SK-N-SH (cell line): ENCODE results near the gene SPRYD3. TPM values are rescaled to one million over a fixed set of nuclear protein-coding genes. Genes with fewer than 3 reads are reported as not detected.

Experiments used
- CTCF ChIA-PET: fragments of 300-600, 350-600 bp; formaldehyde crosslinking; extraction: SDS; loops from one replicate; lab custom pipeline; 2021; lab: Yijun Ruan, JAX
- POLR2A ChIA-PET: fragments of 350-600 bp; sonication (Branson Sonifier 250); formaldehyde crosslinking; extraction: SDS; loops from one replicate; lab custom pipeline; 2020; ENCODE audit warnings: antibody characterized with exemption, inconsistent platforms; lab: Yijun Ruan, JAX
- DNase-seq: peaks from one replicate; pipeline ENCODE4 v3.0.0; 2012
- H2AFZ ChIP-seq: fragments of 200-600 bp; sonication (generic); 2 replicates; pipeline ENCODE4 v1.8.1; 2016; ENCODE audit warnings: antibody characterized with exemption, mild to moderate bottlenecking, low read depth
- H3F3A ChIP-seq: fragments of 200-600 bp; sonication (generic); replicated peaks from 2 replicates; pipeline ENCODE3; 2016; ENCODE audit warnings: antibody characterized with exemption, mild to moderate bottlenecking; ENCODE audit not compliant: insufficient read depth
- H3K27ac ChIP-seq, 2 experiments: fragments of 200-500 bp in 1 of 2; fragments of 200-600 bp in 1 of 2; sonication (Bioruptor generic) in 1 of 2; sonication (generic), shearing (Covaris generic) in 1 of 2; 2 replicates each; pipeline versions ENCODE4 v1.5.1 to v1.6.1; 2014 to 2016; ENCODE audit warnings: low read depth in 2 of 2, inconsistent platforms in 1 of 2, low read length in 1 of 2, mild to moderate bottlenecking in 1 of 2, mixed read lengths in 1 of 2
- H3K27me3 ChIP-seq: fragments of 200-600 bp; sonication (generic), shearing (Covaris generic); 2 replicates; pipeline ENCODE4 v1.6.1; 2016; ENCODE audit warnings: mixed run types; ENCODE audit not compliant: insufficient read depth
- H3K36me3 ChIP-seq, 2 experiments: fragments of 200-500 bp in 1 of 2; fragments of 200-600 bp in 1 of 2; sonication (Bioruptor generic) in 1 of 2; sonication (generic) in 1 of 2; replicated peaks in 1 of 2; 2 replicates each; pipeline versions ENCODE3 to v1.5.1; 2014 to 2016; ENCODE audit warnings: low read length in 1 of 2, mild to moderate bottlenecking in 1 of 2; ENCODE audit not compliant: insufficient read depth in 2 of 2, control insufficient read depth in 1 of 2
- H3K4me1 ChIP-seq, 2 experiments: fragments of 200-500 bp in 1 of 2; fragments of 200-600 bp in 1 of 2; sonication (Bioruptor generic) in 1 of 2; sonication (generic), shearing (Covaris generic) in 1 of 2; 2 replicates each; pipeline versions ENCODE4 v1.5.1 to v1.6.1; 2014 to 2016; ENCODE audit warnings: low read depth in 1 of 2, low read length in 1 of 2, mixed run types in 1 of 2; ENCODE audit not compliant: insufficient read depth in 2 of 2, control insufficient read depth in 1 of 2
- H3K4me2 ChIP-seq: fragments of 200-600 bp; sonication (generic), shearing (Covaris generic); 2 replicates; pipeline ENCODE4 v1.6.1; 2017; ENCODE audit warnings: mixed run types
- H3K4me3 ChIP-seq, 2 experiments: fragments of 200-500 bp in 1 of 2; fragments of 200-600 bp in 1 of 2; sonication (Bioruptor generic) in 1 of 2; sonication (generic), shearing (Covaris generic) in 1 of 2; 2 replicates each; pipeline versions ENCODE4 v1.5.1 to v1.8.1; 2014 to 2016; ENCODE audit warnings: low read depth in 2 of 2, inconsistent platforms in 1 of 2, low read length in 1 of 2, mild to moderate bottlenecking in 1 of 2, mixed read lengths in 1 of 2, moderate library complexity in 1 of 2
- H3K79me2 ChIP-seq: fragments of 200-600 bp; sonication (generic); 2 replicates; pipeline ENCODE4 v1.8.1; 2017; ENCODE audit warnings: mild to moderate bottlenecking; ENCODE audit not compliant: insufficient read depth
- H3K9ac ChIP-seq: fragments of 200-600 bp; sonication (generic); 2 replicates; pipeline ENCODE4 v1.6.1; 2017; ENCODE audit warnings: mixed run types
- H3K9me2 ChIP-seq: fragments of 200-600 bp; sonication (generic); 2 replicates; pipeline ENCODE4 v1.6.1; 2017; ENCODE audit warnings: mixed run types
- H3K9me3 ChIP-seq: fragments of 200-600 bp; sonication (generic); 2 replicates; pipeline ENCODE4 v1.6.1; 2017; ENCODE audit warnings: mixed run types, mild to moderate bottlenecking, moderate library complexity
- H4K20me1 ChIP-seq: fragments of 200-600 bp; sonication (generic); 2 replicates; pipeline ENCODE4 v1.6.1; 2017; ENCODE audit warnings: mild to moderate bottlenecking, mixed run types; ENCODE audit not compliant: insufficient read depth
- CTCF ChIP-seq: fragments of 200-600 bp; sonication (generic); IDR thresholded peaks from 2 replicates; pipeline ENCODE4 v1.6.1; 2017; ENCODE audit warnings: antibody characterized with exemption, mild to moderate bottlenecking, moderate library complexity
- ELF1 ChIP-seq: IDR thresholded peaks from 2 replicates; pipeline ENCODE4 v1.4.0; 2012
- EP300 ChIP-seq, 2 experiments: IDR thresholded peaks; 2 replicates each; pipeline versions ENCODE4 v1.4.0 to v1.6.1; 2012; ENCODE audit warnings: borderline replicate concordance in 1 of 2, low read depth in 1 of 2, low read length in 1 of 2
- EZH2phosphoT487 ChIP-seq: fragments of 200-600 bp; sonication (generic); IDR thresholded peaks from 2 replicates; pipeline ENCODE4 v1.6.1; 2017; ENCODE audit warnings: low read depth, mixed run types, mild to moderate bottlenecking, antibody characterized with exemption, moderate library complexity, borderline replicate concordance
- FOXM1 ChIP-seq: IDR thresholded peaks from 2 replicates; pipeline ENCODE4 v1.4.0; 2012; ENCODE audit warnings: low read depth, mild to moderate bottlenecking
- IRF3 ChIP-seq: fragments of 150-350 bp; IDR thresholded peaks from 2 replicates; pipeline ENCODE4 v1.6.1; 2016; ENCODE audit warnings: mild to moderate bottlenecking, low read depth, low read length
- MXI1 ChIP-seq: IDR thresholded peaks from 2 replicates; pipeline ENCODE4 v1.6.1; 2012; ENCODE audit warnings: mild to moderate bottlenecking, low read depth, low read length, improper control_type of control experiment
- NRF1 ChIP-seq: IDR thresholded peaks from 2 replicates; pipeline ENCODE4 v1.6.1; 2012; ENCODE audit warnings: low read depth, mild to moderate bottlenecking, low read length
- PBX3 ChIP-seq: IDR thresholded peaks from 2 replicates; pipeline ENCODE4; 2012
- RAD21 ChIP-seq: IDR thresholded peaks from 2 replicates; pipeline ENCODE4 v1.6.1; 2012; ENCODE audit warnings: mild to moderate bottlenecking, low read length
- RFX5 ChIP-seq: IDR thresholded peaks from 2 replicates; pipeline ENCODE4 v1.6.1; 2012; ENCODE audit warnings: mild to moderate bottlenecking, improper control_type of control experiment, low read length
- RXRA ChIP-seq: IDR thresholded peaks from 2 replicates; pipeline ENCODE4 v1.4.0; 2012; ENCODE audit warnings: low read depth, mild to moderate bottlenecking, borderline replicate concordance
- SIN3A ChIP-seq: IDR thresholded peaks from 2 replicates; pipeline ENCODE4 v1.6.1; 2012; ENCODE audit warnings: low read depth, mild to moderate bottlenecking, low read length, moderate library complexity, borderline replicate concordance
- SMC3 ChIP-seq: IDR thresholded peaks from 2 replicates; pipeline ENCODE4 v1.6.1; 2012; ENCODE audit warnings: low read depth, low read length, improper control_type of control experiment
- TCF12 ChIP-seq: IDR thresholded peaks from 2 replicates; pipeline ENCODE4 v1.4.0; 2012
- USF2 ChIP-seq: fragments of 150-350 bp; IDR thresholded peaks from 2 replicates; pipeline ENCODE4 v1.6.1; 2017; ENCODE audit warnings: antibody characterized with exemption, low read length, low read depth, borderline replicate concordance
- YY1 ChIP-seq: IDR thresholded peaks from 2 replicates; pipeline ENCODE4 v1.4.0; 2012; ENCODE audit warnings: low read depth, mild to moderate bottlenecking
- ZBTB33 ChIP-seq: IDR thresholded peaks from 2 replicates; pipeline ENCODE4 v1.4.0; 2012; ENCODE audit warnings: low read depth, borderline replicate concordance
- WGBS: methylation state at CpG from one replicate; pipeline ENCODE4 v1.1.6; 2017; ENCODE audit warnings: low lambda C conversion rate; 5-methylcytosine and 5-hydroxymethylcytosine counted together
- polyA plus RNA-seq, 3 experiments: library from polyadenylated mRNA; depleted of rRNA; stranded (reverse); fragments of >200 nt; gene quantifications; 2 replicates each; pipeline ENCODE4 v1.2.3, GENCODE V29; 2012

Gene SPRYD3
- polyA plus RNA-seq, 1 of the 3 experiments (the other 2 are of a cell fraction): 20.3 TPM

GRCh38 chr12:53048780-53049401 is 30.3 kb downstream of the SPRYD3 start (continued):
- TF ChIP-seq IRF3: no peak
- TF ChIP-seq YY1: no peak
- TF ChIP-seq FOXM1: no peak
- TF ChIP-seq NRF1: no peak
- peak; percentile 51 for TF ChIP-seq PBX3
- TF ChIP-seq SIN3A: peak; percentile 14; the same call in 1 of the 2 replicates
- peak; percentile 4 to 55; a peak in 1 of 4 replicates for TF ChIP-seq EP300 (IDR thresholded peaks at IDR 0.05; ENCODE audit: borderline replicate concordance in 1 of 2, low read depth in 1 of 2, low read length in 1 of 2)
- no peak for TF ChIP-seq USF2
- TF ChIP-seq, all 33 proteins: peak for 11

GRCh38 chr12:53048033-53048779 is 31.0 kb downstream of the SPRYD3 start:
- Histone ChIP-seq H3K79me2 (peaks cover 37% of the 10 kb centered on the region), H3K9ac (peak overlapping the region; percentile 76), H3F3A (peaks cover 30% of the 10 kb centered on the region), H2AFZ (no peak overlapping the region), H3K4me3 (peak overlapping the region; percentile 73 to 75), H3K27me3 (no peaks in the 10 kb centered on the region), H3K4me1 (peaks cover 34 to 71% of the 10 kb centered on the region in 2 experiments), H4K20me1 (no peaks in the 10 kb centered on the region), H3K4me2 (peak overlapping the region; percentile 99), H3K9me2 (no peaks in the 10 kb centered on the region), H3K36me3 (peaks cover 0 to 4% of the 10 kb centered on the region in 2 experiments), H3K27ac (peak overlapping the region; percentile 95 to 98), H3K9me3 (no peaks in the 10 kb centered on the region)
- DNase-seq: peak; percentile 76
- 30% methylated on average over 6 of the region's 10 CpGs for WGBS
- POLR2A ChIA-PET: interaction anchor here (1.1 to 1.9 kb wide), 3 partner anchors 11 to 41 kb away, joined by 4 to 8 read pairs (median 6); no protein-coding TSS in a partner anchor
- CTCF ChIA-PET: interaction anchor here (0.7 to 13.8 kb wide), 30 partner anchors 9 to 698 kb away, joined by 3 to 182 read pairs (median 5); partner anchors contain the start of genes ATP5MC2, EIF4B, IGFBP6 and SPRYD3
- no peak for TF ChIP-seq NRF1
- no peak for TF ChIP-seq ELF1
- no peak for TF ChIP-seq ZBTB33
- TF ChIP-seq RFX5: no peak
- peak; percentile 44 for TF ChIP-seq RAD21
- no peak for TF ChIP-seq SIN3A
- TF ChIP-seq EZH2phosphoT487: no peak
- peak; percentile 50 for TF ChIP-seq MXI1
- peak; percentile 17; the same call in 1 of the 2 replicates for TF ChIP-seq PBX3
- peak; percentile 44 for TF ChIP-seq TCF12
- TF ChIP-seq RXRA: no peak
- TF ChIP-seq SMC3: no peak; the same call in 1 of the 2 replicates
- peak; percentile 34; the same call in 1 of the 2 replicates for TF ChIP-seq CTCF
- no peak for TF ChIP-seq YY1
